Ishikawa (cell line): ENCODE data around the gene ABCC6.

ENCODE experiments used
- CEBPB ChIP-seq: IDR thresholded peaks from 2 replicates; pipeline ENCODE4 v1.6.1; 2012
- CREB1 ChIP-seq: IDR thresholded peaks from 2 replicates; pipeline ENCODE4 v1.6.1; 2012; ENCODE audit warnings: low read depth
- EGR1 ChIP-seq: IDR thresholded peaks from 2 replicates; pipeline ENCODE4 v1.6.1; 2012
- EP300 ChIP-seq: IDR thresholded peaks from 2 replicates; pipeline ENCODE4 v1.6.1; 2012; ENCODE audit warnings: borderline replicate concordance
- RAD21 ChIP-seq: IDR thresholded peaks from 2 replicates; pipeline ENCODE4 v1.6.1; 2012; ENCODE audit warnings: low read depth
- TAF1 ChIP-seq: IDR thresholded peaks from 2 replicates; pipeline ENCODE4 v1.6.1; 2012; ENCODE audit warnings: low read depth, mild to moderate bottlenecking
- YY1 ChIP-seq: IDR thresholded peaks from 2 replicates; pipeline ENCODE4 v1.6.1; 2012; ENCODE audit warnings: low read depth
- ZBTB7A ChIP-seq: IDR thresholded peaks from 2 replicates; pipeline ENCODE4 v1.6.1; 2012; ENCODE audit warnings: low read depth
- TF ChIP-seq, protein P1 (sequence below): IDR thresholded peaks from 2 replicates; pipeline ENCODE4 v1.6.1; 2012
- TF ChIP-seq, protein P2 (sequence below): IDR thresholded peaks from 2 replicates; pipeline ENCODE4 v1.6.1; 2012; ENCODE audit warnings: low read depth, mild to moderate bottlenecking

DNA sequence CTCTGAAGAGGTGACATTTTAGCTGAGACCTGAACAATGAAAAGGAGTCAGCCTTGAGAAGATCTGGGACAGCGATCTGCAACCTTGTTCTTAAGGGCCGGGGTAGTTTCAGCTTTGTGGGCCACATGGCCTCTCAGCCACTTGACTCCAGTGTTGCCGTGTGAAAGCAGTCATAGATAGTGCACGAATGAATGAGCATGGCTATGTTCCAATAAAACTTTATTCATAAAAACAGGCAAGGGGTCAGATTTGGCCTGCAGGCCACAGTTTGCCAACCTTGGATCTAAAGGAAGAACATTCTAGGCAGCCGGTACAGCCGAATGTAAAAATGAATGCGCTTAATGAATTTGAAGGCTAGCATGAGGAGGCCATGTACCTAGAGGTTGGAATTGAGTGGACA is 83.5 kb downstream of the ABCC6 start:
- TF ChIP-seq EGR1 (no peak), CEBPB (no peak), TAF1 (no peak), EP300 (no peak), YY1 (no peak), ZBTB7A (no peak), CREB1 (no peak), RAD21 (no peak)
- TF ChIP-seq, protein P1, sequence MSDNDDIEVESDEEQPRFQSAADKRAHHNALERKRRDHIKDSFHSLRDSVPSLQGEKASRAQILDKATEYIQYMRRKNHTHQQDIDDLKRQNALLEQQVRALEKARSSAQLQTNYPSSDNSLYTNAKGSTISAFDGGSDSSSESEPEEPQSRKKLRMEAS: no peak
- TF ChIP-seq, protein P2, sequence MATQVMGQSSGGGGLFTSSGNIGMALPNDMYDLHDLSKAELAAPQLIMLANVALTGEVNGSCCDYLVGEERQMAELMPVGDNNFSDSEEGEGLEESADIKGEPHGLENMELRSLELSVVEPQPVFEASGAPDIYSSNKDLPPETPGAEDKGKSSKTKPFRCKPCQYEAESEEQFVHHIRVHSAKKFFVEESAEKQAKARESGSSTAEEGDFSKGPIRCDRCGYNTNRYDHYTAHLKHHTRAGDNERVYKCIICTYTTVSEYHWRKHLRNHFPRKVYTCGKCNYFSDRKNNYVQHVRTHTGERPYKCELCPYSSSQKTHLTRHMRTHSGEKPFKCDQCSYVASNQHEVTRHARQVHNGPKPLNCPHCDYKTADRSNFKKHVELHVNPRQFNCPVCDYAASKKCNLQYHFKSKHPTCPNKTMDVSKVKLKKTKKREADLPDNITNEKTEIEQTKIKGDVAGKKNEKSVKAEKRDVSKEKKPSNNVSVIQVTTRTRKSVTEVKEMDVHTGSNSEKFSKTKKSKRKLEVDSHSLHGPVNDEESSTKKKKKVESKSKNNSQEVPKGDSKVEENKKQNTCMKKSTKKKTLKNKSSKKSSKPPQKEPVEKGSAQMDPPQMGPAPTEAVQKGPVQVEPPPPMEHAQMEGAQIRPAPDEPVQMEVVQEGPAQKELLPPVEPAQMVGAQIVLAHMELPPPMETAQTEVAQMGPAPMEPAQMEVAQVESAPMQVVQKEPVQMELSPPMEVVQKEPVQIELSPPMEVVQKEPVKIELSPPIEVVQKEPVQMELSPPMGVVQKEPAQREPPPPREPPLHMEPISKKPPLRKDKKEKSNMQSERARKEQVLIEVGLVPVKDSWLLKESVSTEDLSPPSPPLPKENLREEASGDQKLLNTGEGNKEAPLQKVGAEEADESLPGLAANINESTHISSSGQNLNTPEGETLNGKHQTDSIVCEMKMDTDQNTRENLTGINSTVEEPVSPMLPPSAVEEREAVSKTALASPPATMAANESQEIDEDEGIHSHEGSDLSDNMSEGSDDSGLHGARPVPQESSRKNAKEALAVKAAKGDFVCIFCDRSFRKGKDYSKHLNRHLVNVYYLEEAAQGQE: no peak
